Endothelial cell (in vitro differentiated cells): Measurements from ENCODE around the gene ZNF2. TPM values are rescaled to one million over a fixed set of nuclear protein-coding genes. Genes with fewer than 3 reads are reported as not detected.

ENCODE experiments used
- DNase-seq: peaks from one replicate; pipeline ENCODE4 v3.0.0; 2021; ENCODE audit warnings: low spot score
- H3K27ac Mint-ChIP-seq: one replicate; pipeline ENCODE4 v1.8.0; 2021; ENCODE audit warnings: mixed read lengths, inconsistent platforms; ENCODE audit not compliant: unreplicated experiment
- H3K27me3 Mint-ChIP-seq: one replicate; pipeline ENCODE4 v1.8.0; 2021; ENCODE audit warnings: mild to moderate bottlenecking, moderate library complexity, mixed read lengths, inconsistent platforms; ENCODE audit not compliant: unreplicated experiment
- H3K36me3 Mint-ChIP-seq: one replicate; pipeline ENCODE4 v1.8.0; 2021; ENCODE audit warnings: mild to moderate bottlenecking, low read depth, mixed read lengths, inconsistent platforms; ENCODE audit not compliant: unreplicated experiment
- H3K4me1 Mint-ChIP-seq: one replicate; pipeline ENCODE4 v1.8.0; 2021; ENCODE audit warnings: mild to moderate bottlenecking, mixed read lengths, inconsistent platforms; ENCODE audit not compliant: unreplicated experiment
- H3K4me3 Mint-ChIP-seq: one replicate; pipeline ENCODE4 v1.8.0; 2021; ENCODE audit warnings: mild to moderate bottlenecking, mixed read lengths, inconsistent platforms; ENCODE audit not compliant: unreplicated experiment
- H3K9me3 Mint-ChIP-seq: one replicate; pipeline ENCODE4 v1.8.0; 2021; ENCODE audit warnings: mixed read lengths, inconsistent platforms; ENCODE audit not compliant: unreplicated experiment
- CTCF ChIP-seq: fragments of 200-600 bp; sonication (generic); IDR thresholded peaks from one replicate; pipeline ENCODE4 v1.5.0; 2021; ENCODE audit warnings: antibody characterized with exemption; ENCODE audit not compliant: unreplicated experiment
- total RNA-seq: library from RNA; stranded (reverse); fragmentation: NEBNext Ultra II Directional; extraction: Animal tissue kit (Norgen Biotek cat#: 25700); gene quantifications from one replicate; pipeline ENCODE4 v1.2.1, GENCODE V29; 2021; ENCODE audit not compliant: unreplicated experiment

ZNF2 gene
- total RNA-seq, 1 donor from 2014 or later = 5.3 TPM

- Mint-ChIP-seq H3K27me3 (peaks cover 6% of the 10 kb centered on the region), H3K9me3 (no peaks in the 10 kb centered on the region), H3K27ac (peak within 1 kb of the TSS; percentile 82), H3K4me1 (peaks cover 9% of the 10 kb centered on the region), H3K4me3 (peak within 1 kb of the TSS; percentile 92), H3K36me3 (peaks cover 25% of the 10 kb centered on the region)
- TF ChIP-seq CTCF = no peak
- peak; percentile 65 for DNase-seq
Measured at GRCh38 chr2:95159690-95160449, 5.7 kb upstream of the ZNF2 start, which contains the start of gene ZNF514. Gene ZNF514 (minus strand): TSS chr2:95159848. CDS start chr2:95153253, 6,595 bp downstream.

GRCh38 chr2:95165030-95165370 lies 609 bp upstream of the ZNF2 start:
- peaks cover 9% of the 10 kb centered on the region for H3K27me3 Mint-ChIP-seq
- H3K4me1 Mint-ChIP-seq = peaks cover 27% of the 10 kb centered on the region
- no peaks in the 10 kb centered on the region for H3K9me3 Mint-ChIP-seq
- no peak for TF ChIP-seq CTCF
- peak overlapping the region; percentile 99 for H3K4me3 Mint-ChIP-seq
- DNase-seq = no peak
- peak overlapping the region; percentile 99 for H3K27ac Mint-ChIP-seq
- H3K36me3 Mint-ChIP-seq = peaks cover 4% of the 10 kb centered on the region

- Mint-ChIP-seq H3K27me3 (peaks cover 6% of the 10 kb centered on the region), H3K4me3 (peak overlapping the region; percentile 99), H3K9me3 (no peaks in the 10 kb centered on the region), H3K4me1 (peaks cover 23% of the 10 kb centered on the region), H3K36me3 (no peaks in the 10 kb centered on the region), H3K27ac (peak overlapping the region; percentile 99)
- no peak for TF ChIP-seq CTCF
- DNase-seq = no peak
Measured at GRCh38 chr2:95166065-95166763, 605 bp downstream of the ZNF2 start.

- Mint-ChIP-seq H3K27me3 (peaks cover 3% of the 10 kb centered on the region), H3K4me3 (no peak overlapping the region), H3K27ac (no peak overlapping the region), H3K36me3 (no peaks in the 10 kb centered on the region), H3K4me1 (peaks cover 3% of the 10 kb centered on the region), H3K9me3 (no peaks in the 10 kb centered on the region)
- no peak for TF ChIP-seq CTCF
- DNase-seq = no peak
Measured at GRCh38 chr2:95171902-95172301, 6.3 kb downstream of the ZNF2 start.

GRCh38 chr2:95174031-95174542 lies 8.5 kb downstream of the ZNF2 start:
- H3K4me3 Mint-ChIP-seq = no peak overlapping the region
- H3K27ac Mint-ChIP-seq = no peak overlapping the region
- no peak for TF ChIP-seq CTCF

More at GRCh38 chr2:95174031-95174542, 8.5 kb downstream of the ZNF2 start:
- Mint-ChIP-seq H3K9me3 (no peaks in the 10 kb centered on the region), H3K36me3 (peaks cover 3% of the 10 kb centered on the region), H3K4me1 (peaks cover 3% of the 10 kb centered on the region), H3K27me3 (no peaks in the 10 kb centered on the region)
- no peak for DNase-seq
